ENCODE data around the gene CAV1. TPM values are rescaled to one million over a fixed set of nuclear protein-coding genes. Genes with fewer than 3 reads are reported as not detected.

Gene CAV1
- polyA plus RNA-seq, 1 donor from 2014 or later = not detected

DNA sequence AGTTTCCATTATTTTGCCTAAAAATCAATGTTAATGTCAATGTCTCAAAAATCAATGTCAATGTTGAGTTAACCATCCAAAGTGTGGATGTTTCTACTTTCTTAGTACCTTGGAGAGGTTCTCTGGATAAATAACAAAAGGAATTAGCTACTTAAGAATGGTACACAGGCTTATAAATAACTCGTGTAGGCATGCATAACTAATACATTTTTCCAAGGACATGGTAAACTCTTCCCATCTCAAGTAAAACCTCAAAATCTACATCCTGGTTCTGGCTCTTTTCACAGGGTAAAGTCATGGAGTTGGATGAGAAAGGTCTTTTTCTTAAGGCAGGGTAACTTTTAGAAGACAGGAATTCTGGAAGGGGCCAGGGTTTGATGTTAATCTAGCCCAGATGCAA lies 59.9 kb downstream of the CAV1 start:
- Histone ChIP-seq H3K9ac (ENCODE audit: low read length) (no peak overlapping the region), H3K9me3 (ENCODE audit: low read length) (no peaks in the 10 kb centered on the region), H3K27ac (ENCODE audit: low read length) (no peak overlapping the region), H3K27me3 (ENCODE audit: insufficient read depth, low read depth, low read length) (no peaks in the 10 kb centered on the region), H3K79me2 (replicated peaks; ENCODE audit: insufficient read depth, low read length) (no peaks in the 10 kb centered on the region), H2AFZ (ENCODE audit: low read depth, low read length) (no peak overlapping the region), H3K9me2 (ENCODE audit: insufficient read depth, low read length) (no peaks in the 10 kb centered on the region), H4K20me1 (ENCODE audit: insufficient read depth) (no peaks in the 10 kb centered on the region), H3K36me3 (ENCODE audit: insufficient read depth, low read length) (no peaks in the 10 kb centered on the region), H3F3A (ENCODE audit: insufficient read depth, low read length, poor library complexity, severe bottlenecking) (no peaks in the 10 kb centered on the region), H3K4me2 (ENCODE audit: low read length) (no peak overlapping the region), H3K4me3 (ENCODE audit: low read length) (no peak overlapping the region)
- TF ChIP-seq TAF1 (IDR thresholded peaks at IDR 0.05; ENCODE audit: low read depth) (no peak), SMC3 (conservative IDR thresholded peaks at IDR 0.05; ENCODE audit: poor library complexity) (no peak), EP300 (conservative IDR thresholded peaks at IDR 0.05; ENCODE audit: poor library complexity, severe bottlenecking) (no peak), POLR2AphosphoS5 (IDR thresholded peaks at IDR 0.05) (no peak), MXI1 (conservative IDR thresholded peaks at IDR 0.05; ENCODE audit: poor library complexity, severe bottlenecking) (no peak), EZH2 (IDR thresholded peaks at IDR 0.05; ENCODE audit: borderline replicate concordance, insufficient read depth, low read length, poor library complexity, severe bottlenecking) (no peak), RAD21 (conservative IDR thresholded peaks at IDR 0.05) (no peak)
- TF ChIP-seq, protein P1, sequence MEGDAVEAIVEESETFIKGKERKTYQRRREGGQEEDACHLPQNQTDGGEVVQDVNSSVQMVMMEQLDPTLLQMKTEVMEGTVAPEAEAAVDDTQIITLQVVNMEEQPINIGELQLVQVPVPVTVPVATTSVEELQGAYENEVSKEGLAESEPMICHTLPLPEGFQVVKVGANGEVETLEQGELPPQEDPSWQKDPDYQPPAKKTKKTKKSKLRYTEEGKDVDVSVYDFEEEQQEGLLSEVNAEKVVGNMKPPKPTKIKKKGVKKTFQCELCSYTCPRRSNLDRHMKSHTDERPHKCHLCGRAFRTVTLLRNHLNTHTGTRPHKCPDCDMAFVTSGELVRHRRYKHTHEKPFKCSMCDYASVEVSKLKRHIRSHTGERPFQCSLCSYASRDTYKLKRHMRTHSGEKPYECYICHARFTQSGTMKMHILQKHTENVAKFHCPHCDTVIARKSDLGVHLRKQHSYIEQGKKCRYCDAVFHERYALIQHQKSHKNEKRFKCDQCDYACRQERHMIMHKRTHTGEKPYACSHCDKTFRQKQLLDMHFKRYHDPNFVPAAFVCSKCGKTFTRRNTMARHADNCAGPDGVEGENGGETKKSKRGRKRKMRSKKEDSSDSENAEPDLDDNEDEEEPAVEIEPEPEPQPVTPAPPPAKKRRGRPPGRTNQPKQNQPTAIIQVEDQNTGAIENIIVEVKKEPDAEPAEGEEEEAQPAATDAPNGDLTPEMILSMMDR (IDR thresholded peaks at IDR 0.05; ENCODE audit: poor library complexity, severe bottlenecking) = no peak
- TF ChIP-seq, protein P2, sequence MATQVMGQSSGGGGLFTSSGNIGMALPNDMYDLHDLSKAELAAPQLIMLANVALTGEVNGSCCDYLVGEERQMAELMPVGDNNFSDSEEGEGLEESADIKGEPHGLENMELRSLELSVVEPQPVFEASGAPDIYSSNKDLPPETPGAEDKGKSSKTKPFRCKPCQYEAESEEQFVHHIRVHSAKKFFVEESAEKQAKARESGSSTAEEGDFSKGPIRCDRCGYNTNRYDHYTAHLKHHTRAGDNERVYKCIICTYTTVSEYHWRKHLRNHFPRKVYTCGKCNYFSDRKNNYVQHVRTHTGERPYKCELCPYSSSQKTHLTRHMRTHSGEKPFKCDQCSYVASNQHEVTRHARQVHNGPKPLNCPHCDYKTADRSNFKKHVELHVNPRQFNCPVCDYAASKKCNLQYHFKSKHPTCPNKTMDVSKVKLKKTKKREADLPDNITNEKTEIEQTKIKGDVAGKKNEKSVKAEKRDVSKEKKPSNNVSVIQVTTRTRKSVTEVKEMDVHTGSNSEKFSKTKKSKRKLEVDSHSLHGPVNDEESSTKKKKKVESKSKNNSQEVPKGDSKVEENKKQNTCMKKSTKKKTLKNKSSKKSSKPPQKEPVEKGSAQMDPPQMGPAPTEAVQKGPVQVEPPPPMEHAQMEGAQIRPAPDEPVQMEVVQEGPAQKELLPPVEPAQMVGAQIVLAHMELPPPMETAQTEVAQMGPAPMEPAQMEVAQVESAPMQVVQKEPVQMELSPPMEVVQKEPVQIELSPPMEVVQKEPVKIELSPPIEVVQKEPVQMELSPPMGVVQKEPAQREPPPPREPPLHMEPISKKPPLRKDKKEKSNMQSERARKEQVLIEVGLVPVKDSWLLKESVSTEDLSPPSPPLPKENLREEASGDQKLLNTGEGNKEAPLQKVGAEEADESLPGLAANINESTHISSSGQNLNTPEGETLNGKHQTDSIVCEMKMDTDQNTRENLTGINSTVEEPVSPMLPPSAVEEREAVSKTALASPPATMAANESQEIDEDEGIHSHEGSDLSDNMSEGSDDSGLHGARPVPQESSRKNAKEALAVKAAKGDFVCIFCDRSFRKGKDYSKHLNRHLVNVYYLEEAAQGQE (IDR thresholded peaks at IDR 0.05; ENCODE audit: borderline replicate concordance) = no peak

DNA sequence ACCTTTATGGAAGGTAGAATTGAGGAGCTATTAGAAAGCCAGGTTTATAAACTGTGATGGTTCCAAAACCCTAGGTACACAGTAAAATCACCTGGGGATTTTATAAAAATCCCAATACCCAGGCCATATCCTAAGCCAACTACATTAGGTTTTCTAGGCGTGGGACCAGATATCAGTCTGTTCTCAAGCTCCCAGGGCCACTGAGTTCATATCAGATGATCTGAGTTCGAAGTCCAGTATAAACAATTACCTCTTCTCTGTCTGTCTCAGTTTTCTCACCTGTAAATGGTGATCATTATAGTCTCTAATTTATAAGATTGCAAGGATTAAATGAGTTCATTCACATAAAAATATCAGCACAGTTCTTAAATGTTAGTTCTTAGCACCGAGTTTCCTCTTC lies 60.6 kb downstream of the CAV1 start:
- Histone ChIP-seq H3K27me3 (ENCODE audit: insufficient read depth, low read depth, low read length) (no peaks in the 10 kb centered on the region), H2AFZ (ENCODE audit: low read depth, low read length) (no peak overlapping the region), H3K4me3 (ENCODE audit: low read length) (no peak overlapping the region), H3K9me3 (ENCODE audit: low read length) (no peaks in the 10 kb centered on the region), H3K27ac (ENCODE audit: low read length) (no peak overlapping the region), H3K79me2 (replicated peaks; ENCODE audit: insufficient read depth, low read length) (no peaks in the 10 kb centered on the region), H3K9ac (ENCODE audit: low read length) (no peak overlapping the region), H3F3A (ENCODE audit: insufficient read depth, low read length, poor library complexity, severe bottlenecking) (no peaks in the 10 kb centered on the region), H3K36me3 (ENCODE audit: insufficient read depth, low read length) (no peaks in the 10 kb centered on the region), H3K4me2 (ENCODE audit: low read length) (no peak overlapping the region), H3K9me2 (ENCODE audit: insufficient read depth, low read length) (no peaks in the 10 kb centered on the region), H4K20me1 (ENCODE audit: insufficient read depth) (no peaks in the 10 kb centered on the region)
- TF ChIP-seq MXI1 (conservative IDR thresholded peaks at IDR 0.05; ENCODE audit: poor library complexity, severe bottlenecking) (no peak), EZH2 (IDR thresholded peaks at IDR 0.05; ENCODE audit: borderline replicate concordance, insufficient read depth, low read length, poor library complexity, severe bottlenecking) (no peak), EP300 (conservative IDR thresholded peaks at IDR 0.05; ENCODE audit: poor library complexity, severe bottlenecking) (no peak), RAD21 (conservative IDR thresholded peaks at IDR 0.05) (no peak), TAF1 (IDR thresholded peaks at IDR 0.05; ENCODE audit: low read depth) (no peak)
- TF ChIP-seq, protein P2 (IDR thresholded peaks at IDR 0.05; ENCODE audit: borderline replicate concordance) = no peak
- TF ChIP-seq, protein P1 (IDR thresholded peaks at IDR 0.05; ENCODE audit: poor library complexity, severe bottlenecking) = no peak
